ENCODE data around the gene RRP12.

The RRP12 gene

DNA sequence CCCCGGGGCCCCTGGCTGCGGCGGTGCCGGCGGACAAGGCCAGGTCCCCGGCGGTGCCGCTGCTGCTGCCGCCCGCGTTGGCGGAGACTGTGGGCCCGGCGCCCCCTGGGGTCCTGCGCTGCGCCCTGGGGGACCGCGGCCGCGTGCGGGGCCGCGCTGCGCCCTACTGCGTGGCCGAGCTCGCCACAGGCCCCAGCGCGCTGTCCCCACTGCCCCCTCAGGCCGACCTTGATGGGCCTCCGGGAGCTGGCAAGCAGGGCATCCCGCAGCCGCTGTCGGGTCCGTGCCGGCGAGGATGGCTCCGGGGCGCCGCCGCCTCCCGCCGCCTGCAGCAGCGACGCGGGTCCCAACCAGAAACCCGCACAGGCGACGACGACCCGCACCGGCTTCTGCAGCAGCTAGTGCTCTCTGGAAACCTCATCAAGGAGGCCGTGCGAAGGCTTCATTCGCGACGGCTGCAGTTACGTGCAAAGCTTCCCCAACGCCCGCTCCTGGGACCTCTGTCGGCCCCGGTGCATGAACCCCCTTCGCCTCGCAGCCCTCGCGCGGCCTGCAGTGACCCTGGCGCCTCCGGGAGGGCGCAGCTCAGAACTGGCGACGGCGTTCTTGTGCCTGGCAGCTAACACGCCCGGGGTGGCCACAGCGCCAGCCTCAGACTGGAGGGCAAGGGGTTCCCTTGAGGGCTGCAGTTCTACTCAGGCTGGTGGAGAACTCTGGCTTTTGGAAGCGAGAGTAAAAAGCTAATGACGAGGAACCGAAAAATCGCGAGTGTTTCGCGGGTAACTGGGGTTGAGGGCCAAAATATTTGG, 81.3 kb downstream of the RRP12 start:
- peak; percentile 25 to 52 (median 35) for DNase-seq (ENCODE audit: low read depth in 2 of 3, low spot score in 1 of 3)

DNA sequence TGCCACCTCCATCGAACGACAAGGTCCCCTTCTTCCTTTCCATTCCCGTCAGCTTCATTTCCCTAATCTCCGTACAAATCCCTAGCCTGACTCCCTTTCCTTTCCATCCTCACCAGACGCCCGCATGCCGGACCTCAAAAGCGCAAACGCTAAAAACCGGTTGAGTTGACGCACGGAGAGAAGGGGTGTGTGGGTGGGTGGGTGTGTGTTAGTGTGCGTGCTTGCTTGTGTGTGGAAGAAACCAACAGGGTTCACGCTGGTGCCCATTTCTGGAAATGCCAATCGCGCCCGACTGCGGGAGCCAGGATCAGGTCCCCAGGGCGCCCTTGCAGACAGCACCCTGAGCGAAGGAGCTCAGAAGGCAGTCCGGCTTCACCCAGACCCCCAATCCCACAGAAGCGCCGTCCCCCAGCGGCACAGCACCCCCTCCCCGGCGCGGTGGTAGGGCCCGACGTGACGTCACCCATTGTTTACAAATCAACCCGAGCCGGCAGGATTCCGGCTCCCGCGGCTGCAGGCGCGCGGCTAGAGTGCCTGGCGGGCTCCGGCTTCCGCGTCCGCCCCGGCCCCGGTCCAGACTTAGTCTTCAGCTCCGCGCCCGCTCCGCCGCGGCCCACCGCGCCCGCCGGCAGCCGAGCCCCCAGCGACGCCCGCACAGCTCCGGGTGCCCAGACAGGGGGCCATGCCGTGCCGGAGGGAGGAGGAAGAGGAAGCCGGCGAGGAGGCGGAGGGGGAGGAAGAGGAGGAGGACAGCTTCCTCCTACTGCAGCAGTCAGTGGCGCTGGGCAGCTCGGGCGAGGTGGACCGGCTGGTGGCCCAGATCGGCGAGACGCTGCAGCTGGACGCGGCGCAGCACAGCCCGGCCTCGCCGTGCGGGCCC, 82.1 kb downstream of the RRP12 start, which contains the start of gene FRAT1:
Gene FRAT1 (plus strand): TSS at position 500 of the 880 bp plus-strand sequence. CDS start 183 bp downstream, at position 683.
- peak; percentile 69 to 87 (median 82) for DNase-seq (ENCODE audit: low read depth in 2 of 3, low spot score in 1 of 3)

GRCh38 chr10:97314671-97315070, 86.5 kb downstream of the RRP12 start:
- DNase-seq (ENCODE audit: low read depth in 2 of 3, low spot score in 1 of 3): no peak

DNA sequence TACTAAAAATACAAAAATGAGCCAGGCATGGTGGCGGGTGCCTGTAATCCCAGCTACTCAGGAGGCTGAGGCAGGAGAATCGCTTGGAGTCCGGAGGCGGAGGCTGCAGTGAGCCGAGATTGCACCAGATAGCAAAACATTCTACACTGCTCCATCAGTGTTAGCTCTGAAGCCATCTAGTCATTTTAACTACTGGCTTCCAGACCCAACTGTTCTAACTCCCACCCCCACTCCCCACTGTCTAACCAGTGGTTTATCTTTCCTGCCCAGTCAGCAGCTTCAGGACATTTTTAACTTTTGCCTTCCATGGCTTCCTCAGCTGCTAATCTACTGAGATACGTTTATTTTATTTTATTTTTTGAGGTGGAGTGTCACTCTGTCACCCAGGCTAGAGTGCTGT, 88.2 kb downstream of the RRP12 start:
- DNase-seq (ENCODE audit: low read depth in 2 of 3, low spot score in 1 of 3): no peak

DNA sequence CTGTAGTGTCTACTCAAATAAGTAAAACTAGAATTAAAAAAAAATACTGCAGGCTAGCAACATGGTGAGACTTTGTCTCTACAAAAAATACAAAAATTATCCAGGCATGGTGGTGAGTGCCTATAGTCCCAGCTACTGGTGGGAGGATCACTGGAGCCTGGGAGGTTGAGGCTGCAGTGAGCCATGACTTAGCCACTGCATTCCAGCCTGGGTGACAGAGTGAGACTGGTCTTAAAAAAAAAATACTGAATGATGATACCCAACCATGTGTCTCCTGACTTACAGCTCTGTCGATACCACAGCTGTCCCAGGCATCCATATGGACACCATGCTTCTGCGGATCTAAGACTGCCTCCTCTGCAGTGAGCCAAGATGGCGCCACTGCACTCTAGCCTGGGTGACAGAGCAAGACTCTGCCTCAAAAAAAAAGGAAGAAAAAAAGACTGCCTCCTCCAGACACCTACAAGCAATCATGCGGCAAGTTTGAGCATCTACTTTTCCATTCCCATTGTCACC, 90.0 kb downstream of the RRP12 start:
- DNase-seq (ENCODE audit: low read depth in 2 of 3, low spot score in 1 of 3): no peak

DNA sequence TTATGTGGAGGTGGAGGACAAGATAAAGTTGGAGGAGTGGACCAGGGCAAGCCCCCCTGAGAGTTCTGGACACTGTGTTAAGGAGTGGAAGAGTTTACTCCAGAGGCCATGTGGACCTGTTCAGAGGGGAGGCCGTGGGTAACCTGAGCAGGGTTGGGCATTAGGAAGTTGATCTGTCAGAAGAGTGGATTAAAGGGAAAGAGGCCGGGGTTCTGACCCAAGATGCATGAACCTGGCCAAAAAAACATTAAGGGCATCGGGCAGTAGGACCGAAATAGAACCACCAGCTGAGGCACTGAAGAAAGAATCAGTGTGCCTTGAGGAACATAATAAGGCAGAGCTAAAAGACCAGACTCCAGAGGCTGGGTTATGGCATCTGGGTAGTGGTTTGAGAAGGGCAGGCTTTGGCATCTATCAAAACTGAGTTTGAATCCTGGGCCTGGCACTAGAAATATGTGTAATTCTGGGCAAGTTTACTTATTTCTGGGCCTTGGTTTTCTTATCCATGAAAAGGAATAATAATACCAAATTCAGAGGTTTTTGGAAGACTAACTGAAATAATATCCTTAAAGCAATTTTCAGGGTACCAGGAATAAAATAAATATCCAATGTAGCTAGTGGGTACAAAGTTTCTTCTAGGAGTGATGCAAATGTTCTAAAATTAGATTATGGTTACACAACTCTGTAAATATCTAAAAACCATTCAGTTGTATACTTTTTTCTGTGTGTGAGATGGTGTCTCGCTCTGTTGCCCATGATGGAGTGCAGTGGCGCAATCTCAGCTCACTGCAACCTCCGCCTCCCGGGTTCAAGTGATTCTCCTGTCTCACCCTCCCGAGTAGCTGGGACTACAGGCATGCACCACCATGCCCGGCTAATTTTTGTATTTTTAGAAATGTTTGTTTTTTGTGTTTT, 93.0 kb downstream of the RRP12 start:
- no peak for DNase-seq (ENCODE audit: low read depth in 2 of 3, low spot score in 1 of 3)

DNA sequence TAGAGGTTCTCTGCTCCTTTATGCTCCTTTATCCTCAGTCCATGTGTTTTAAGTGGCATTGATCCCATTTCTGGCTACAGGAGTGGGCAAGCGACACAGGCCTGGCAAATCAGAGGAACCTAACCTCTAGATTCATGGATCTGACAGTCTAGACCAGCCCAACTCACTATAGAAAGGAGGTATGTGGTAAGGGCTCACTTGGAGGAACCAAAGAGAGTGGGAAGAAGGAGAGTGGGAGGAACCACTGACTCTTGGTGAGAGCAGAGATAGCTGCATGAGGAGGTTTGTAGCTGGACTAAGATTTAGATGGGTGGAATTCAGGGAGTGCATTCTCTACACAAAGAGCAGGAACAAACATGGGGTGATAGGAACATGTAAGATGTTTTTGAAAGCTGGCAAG, 93.7 kb downstream of the RRP12 start:
- DNase-seq (ENCODE audit: low read depth in 2 of 3, low spot score in 1 of 3): no peak

Data from stimulated activated CD4-positive, alpha-beta T cell treated with anti-CD3 and anti-CD28 coated beads, Interleukin-12 subunit alpha, Interleukin-12 subunit beta, amount 100 ng/mL, for 48 hours (primary cell).